Endothelial cell of umbilical vein (primary cell): Measurements from ENCODE around the gene SLC22A3.

Experiments
- CTCF ChIP-seq, 2 donors: IDR thresholded peaks; 1 replicate in 1 of 2; 2 replicates in 1 of 2; pipeline ENCODE4 v1.5.1; 2011; ENCODE audit warnings: low read length in 2 of 2, mild to moderate bottlenecking in 2 of 2, moderate library complexity in 2 of 2, control low read depth in 1 of 2, inconsistent platforms in 1 of 2, low read depth in 1 of 2; ENCODE audit not compliant: insufficient read depth in 1 of 2; ENCODE audit errors: extremely low read depth in 1 of 2
- EZH2 ChIP-seq: IDR thresholded peaks from 2 replicates; pipeline ENCODE4 v1.6.1; 2012; ENCODE audit warnings: borderline replicate concordance, low read depth, mild to moderate bottlenecking, moderate library complexity, low read length, inconsistent platforms; ENCODE audit not compliant: severe bottlenecking
- FOS ChIP-seq: IDR thresholded peaks from 2 replicates; pipeline ENCODE4 v1.6.1; 2011; ENCODE audit warnings: mild to moderate bottlenecking, low read length, moderate library complexity, borderline replicate concordance; ENCODE audit not compliant: insufficient read depth
- GATA2 ChIP-seq: IDR thresholded peaks from 2 replicates; pipeline ENCODE4 v1.7.0; 2011; ENCODE audit warnings: low read depth, mild to moderate bottlenecking, moderate library complexity, mixed read lengths, low read length; ENCODE audit not compliant: insufficient read length, insufficient read depth
- JUN ChIP-seq: IDR thresholded peaks from 2 replicates; pipeline ENCODE4 v1.6.1; 2011; ENCODE audit warnings: borderline replicate concordance, low read depth; ENCODE audit not compliant: insufficient read length, insufficient read depth
- MYC ChIP-seq: IDR thresholded peaks from one replicate; pipeline ENCODE4 v1.6.1; 2011; ENCODE audit warnings: mild to moderate bottlenecking, low read depth, low read length
- POLR2A ChIP-seq: IDR thresholded peaks from 2 replicates; pipeline ENCODE4 v1.6.1; 2012; ENCODE audit warnings: low read depth, mild to moderate bottlenecking, control low read depth, low read length
- POLR2AphosphoS5 ChIP-seq: IDR thresholded peaks from 2 replicates; pipeline ENCODE4 v1.6.1; 2012; ENCODE audit warnings: low read depth, mild to moderate bottlenecking, control low read depth, low read length, moderate library complexity; ENCODE audit not compliant: insufficient read depth

GRCh38 chr6:160357088-160357487 is 8.9 kb downstream of the SLC22A3 start:
- TF ChIP-seq GATA2 (no peak), EZH2 (no peak), CTCF (IDR thresholded peaks at IDR 0.05; ENCODE audit: extremely low read depth in 1 of 2, insufficient read depth in 1 of 2, low read depth in 1 of 2, low read length in 2 of 2) (no peak), POLR2A (no peak), FOS (no peak), POLR2AphosphoS5 (no peak), MYC (no peak), JUN (no peak)
